Kidney (tissue), 14 donors: Measurements from ENCODE around the gene PTPRJ. TPM values are rescaled to one million over a fixed set of nuclear protein-coding genes. Genes with fewer than 3 reads are reported as not detected.

Source experiments
- DNase-seq, 5 donors: peaks; one replicate each; pipeline ENCODE4 v3.0.0-alpha.2; 2013 to 2020
- FAIRE-seq: peaks from 2 replicates; lab custom pipeline; 2012; peaks lifted over from hg19 to GRCh38; lab: Jason Lieb, UNC
- H3K27ac ChIP-seq, 2 donors: one replicate each; pipeline ENCODE4 v1.7.0; 2013; ENCODE audit warnings: low read depth in 2 of 2, low read length in 2 of 2, inconsistent platforms in 1 of 2
- H3K27me3 ChIP-seq: one replicate; pipeline ENCODE4 v1.7.1; 2013; ENCODE audit warnings: low read length, inconsistent platforms; ENCODE audit not compliant: control insufficient read depth, insufficient read depth
- H3K36me3 ChIP-seq, 3 donors: one replicate each; pipeline versions ENCODE4 v1.7.0 to v1.7.1; 2013; ENCODE audit warnings: low read length in 3 of 3, control low read depth in 1 of 3, inconsistent platforms in 1 of 3; ENCODE audit not compliant: insufficient read depth in 3 of 3, control insufficient read depth in 2 of 3
- H3K4me1 ChIP-seq, 3 donors: one replicate each; pipeline versions ENCODE4 v1.7.0 to v1.7.1; 2013; ENCODE audit warnings: low read length in 3 of 3, inconsistent platforms in 1 of 3, low read depth in 1 of 3; ENCODE audit not compliant: control insufficient read depth in 2 of 3, insufficient read depth in 2 of 3
- H3K4me3 ChIP-seq, 3 donors: one replicate each; pipeline versions ENCODE4 v1.7.0 to v1.8.1; 2013; ENCODE audit warnings: low read length in 3 of 3, control low read depth in 1 of 3, inconsistent platforms in 1 of 3
- H3K9ac ChIP-seq, 3 donors: one replicate each; pipeline versions ENCODE4 v1.7.0 to v1.7.1; 2013; ENCODE audit warnings: low read length in 3 of 3, control low read depth in 1 of 3, inconsistent platforms in 1 of 3
- H3K9me3 ChIP-seq, 3 donors: one replicate each; pipeline versions ENCODE4 v1.7.0 to v1.7.1; 2013; ENCODE audit warnings: low read length in 3 of 3, control low read depth in 1 of 3, inconsistent platforms in 1 of 3; ENCODE audit not compliant: control insufficient read depth in 2 of 3, insufficient read depth in 1 of 3
- CTCF ChIP-seq: IDR thresholded peaks from 3 replicates; pipeline ENCODE4 v1.5.1; 2012; ENCODE audit warnings: mild to moderate bottlenecking, moderate library complexity, borderline replicate concordance; ENCODE audit not compliant: insufficient read depth; ENCODE audit errors: extremely low read depth
- intact Hi-C: fragments of 100-400 bp; cut with DNase I; formaldehyde crosslinking; loops from one replicate; pipeline ENCODE4 v1.11.1; 2022
- polyA plus RNA-seq: library from polyadenylated mRNA; stranded (reverse); fragments of 350-450 nt; fragmentation: Illumina TruSeq; extraction: RNeasy Lipid Tissue Mini Kit (QIAGEN cat#74804); gene quantifications from one replicate; pipeline ENCODE4 v1.2.3, GENCODE V29; 2014; ENCODE audit warnings: low read depth, low replicate concordance; ENCODE audit not compliant: insufficient read depth
- total RNA-seq: library from RNA; stranded (reverse); fragmentation: NEBNext Ultra II Directional; extraction: Animal tissue kit (Norgen Biotek cat#: 25700); gene quantifications from one replicate; pipeline ENCODE4 v1.2.1, GENCODE V29; 2021
- donor health status: control.
- donor health status: control.
- donor health status: control.
- donor health status: control.
- donor health status: control.
- donor health status: DM: yes; HTN: yes; CAD: no.
- donor health status: Normal renal cell carcinoma (clear cell type).

PTPRJ gene
- total and polyA plus RNA-seq, 2 donors from 2014 or later: 9.2 to 80.5 TPM

DNA sequence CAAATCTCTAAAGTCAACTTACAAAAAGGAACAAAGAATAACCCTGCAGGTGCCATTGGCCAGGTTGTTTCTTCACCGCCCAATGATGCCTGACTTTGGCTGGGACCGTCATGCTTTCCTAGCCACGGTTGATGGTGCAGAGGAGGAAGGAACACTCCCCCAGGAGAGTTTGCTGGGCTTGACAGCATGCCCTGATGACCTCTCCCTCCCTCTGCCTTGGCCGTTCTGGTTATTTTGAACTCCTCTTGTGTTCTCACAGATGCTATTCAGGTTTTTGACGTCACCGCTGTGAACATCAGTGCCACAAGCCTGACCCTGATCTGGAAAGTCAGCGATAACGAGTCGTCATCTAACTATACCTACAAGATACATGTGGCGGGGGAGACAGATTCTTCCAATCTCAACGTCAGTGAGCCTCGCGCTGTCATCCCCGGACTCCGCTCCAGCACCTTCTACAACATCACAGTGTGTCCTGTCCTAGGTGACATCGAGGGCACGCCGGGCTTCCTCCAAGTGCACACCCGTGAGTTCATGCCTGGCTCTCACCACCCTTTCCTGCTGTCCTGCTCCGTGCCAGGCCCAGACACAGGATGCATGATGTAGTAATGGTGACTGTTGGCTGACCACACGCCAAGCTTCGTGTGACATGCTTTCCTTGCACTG lies 147.3 kb downstream of the PTPRJ start:
- H3K27ac ChIP-seq: no peak overlapping the region
- H3K4me1 ChIP-seq: no peaks in the 10 kb centered on the region
- H3K27me3 ChIP-seq: no peaks in the 10 kb centered on the region
- H3K9me3 ChIP-seq: no peaks in the 10 kb centered on the region
- DNase-seq (peak in 4 of 5 donors; percentile 68 to 83 (median 76)), FAIRE-seq (no peak)
- intact Hi-C loops: no loop called here
- TF ChIP-seq CTCF: no peak
- H3K4me3 ChIP-seq: no peak overlapping the region
- peaks cover 0 to 47% (median 40%) of the 10 kb centered on the region in 3 donors for H3K36me3 ChIP-seq
- H3K9ac ChIP-seq: no peak overlapping the region

DNA sequence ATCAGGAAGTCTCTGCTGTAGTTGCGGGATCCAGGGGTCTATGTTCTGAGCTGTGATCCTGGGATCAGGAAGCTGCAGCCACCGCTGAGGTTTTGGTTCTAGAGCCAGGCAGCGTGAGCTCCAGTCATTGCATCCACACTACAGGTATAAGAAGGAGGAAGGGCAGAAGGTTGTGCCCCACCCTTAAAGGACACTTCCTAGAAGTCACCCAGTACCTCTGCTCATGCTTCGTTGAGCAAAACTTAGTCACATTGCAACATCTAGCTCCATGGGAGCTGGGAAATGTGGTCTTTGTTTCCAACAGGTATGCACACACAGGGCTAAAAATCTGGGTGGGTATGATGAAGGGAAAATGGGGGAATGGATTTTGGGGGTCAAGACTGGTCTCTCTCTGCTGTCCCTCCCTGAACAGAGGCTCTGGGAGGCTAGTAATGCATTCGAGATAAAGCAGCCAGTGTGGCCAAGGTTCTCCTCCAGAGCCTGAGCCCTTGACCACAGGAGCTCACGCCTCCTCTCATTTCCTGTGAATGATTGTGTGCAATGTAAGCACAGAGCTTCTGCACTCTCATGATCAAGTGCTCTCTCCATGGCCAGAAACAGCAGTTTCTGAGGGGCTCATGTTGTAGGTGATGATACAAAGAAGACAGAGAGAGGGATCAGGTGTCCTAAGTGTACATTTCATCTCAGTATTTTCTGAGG lies 149.5 kb downstream of the PTPRJ start:
- H3K4me1 ChIP-seq: no peaks in the 10 kb centered on the region
- no peaks in the 10 kb centered on the region for H3K9me3 ChIP-seq
- DNase-seq: no peak
- H3K27me3 ChIP-seq: no peaks in the 10 kb centered on the region
- intact Hi-C loops: no loop called here
- no peak for TF ChIP-seq CTCF
- FAIRE-seq: no peak
- H3K27ac ChIP-seq: no peak overlapping the region
- H3K4me3 ChIP-seq: no peak overlapping the region
- peaks cover 0 to 42% (median 41%) of the 10 kb centered on the region in 3 donors for H3K36me3 ChIP-seq
- H3K9ac ChIP-seq: no peak overlapping the region

DNA sequence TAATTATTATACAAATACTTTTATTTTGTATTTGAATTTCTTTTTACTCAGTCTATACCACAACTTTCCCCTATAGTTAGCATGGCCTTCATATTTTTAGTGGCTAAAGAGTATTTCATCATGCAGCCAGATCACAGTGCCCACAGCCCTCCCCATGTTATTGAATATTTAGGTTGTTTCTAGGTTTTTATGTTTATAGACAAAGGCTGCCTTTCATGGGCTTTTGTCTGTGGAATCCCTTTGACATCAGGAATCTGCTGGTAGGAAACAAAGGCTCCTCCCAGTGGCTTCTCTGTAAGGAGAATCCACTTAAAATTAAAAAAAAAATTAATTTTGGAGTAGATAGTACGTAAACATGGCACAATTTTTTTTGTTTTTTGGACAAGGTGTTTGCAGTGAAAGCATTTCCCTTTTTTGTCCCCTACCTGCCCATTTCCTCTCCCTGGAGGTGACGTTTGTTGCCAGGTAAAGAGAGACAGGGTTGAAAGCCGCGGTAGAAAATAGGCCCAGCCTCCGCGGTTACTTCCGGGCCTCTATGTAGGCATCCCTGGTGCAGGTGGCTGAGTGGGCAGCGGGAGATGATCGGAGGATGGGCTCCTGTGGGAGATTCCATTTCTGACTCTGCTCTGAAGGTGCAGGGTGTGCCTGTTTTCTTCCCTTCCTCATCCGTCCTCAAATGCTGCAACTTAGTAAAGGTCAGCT lies 154.0 kb downstream of the PTPRJ start:
- peaks cover 0 to 32% (median 21%) of the 10 kb centered on the region in 3 donors for H3K36me3 ChIP-seq
- intact Hi-C loops: no loop called here
- no peak for TF ChIP-seq CTCF
- H3K4me1 ChIP-seq: no peaks in the 10 kb centered on the region
- no peak overlapping the region for H3K27ac ChIP-seq
- no peaks in the 10 kb centered on the region for H3K9me3 ChIP-seq
- H3K9ac ChIP-seq: no peak overlapping the region
- H3K4me3 ChIP-seq: no peak overlapping the region
- DNase-seq (no peak), FAIRE-seq (no peak)
- H3K27me3 ChIP-seq: no peaks in the 10 kb centered on the region
